MV-4-11 (cell line): ENCODE data around the gene CR1L.
"Not testable (repeated sequence)": the region's sequence is repeated elsewhere in the genome, so short reads cannot be mapped to it uniquely, and the experiment has no call there.

Experiments
- DNase-seq: peaks from one replicate; lab custom pipeline; 2025; lab: John Stamatoyannopoulos, UW

CR1L gene

DNA sequence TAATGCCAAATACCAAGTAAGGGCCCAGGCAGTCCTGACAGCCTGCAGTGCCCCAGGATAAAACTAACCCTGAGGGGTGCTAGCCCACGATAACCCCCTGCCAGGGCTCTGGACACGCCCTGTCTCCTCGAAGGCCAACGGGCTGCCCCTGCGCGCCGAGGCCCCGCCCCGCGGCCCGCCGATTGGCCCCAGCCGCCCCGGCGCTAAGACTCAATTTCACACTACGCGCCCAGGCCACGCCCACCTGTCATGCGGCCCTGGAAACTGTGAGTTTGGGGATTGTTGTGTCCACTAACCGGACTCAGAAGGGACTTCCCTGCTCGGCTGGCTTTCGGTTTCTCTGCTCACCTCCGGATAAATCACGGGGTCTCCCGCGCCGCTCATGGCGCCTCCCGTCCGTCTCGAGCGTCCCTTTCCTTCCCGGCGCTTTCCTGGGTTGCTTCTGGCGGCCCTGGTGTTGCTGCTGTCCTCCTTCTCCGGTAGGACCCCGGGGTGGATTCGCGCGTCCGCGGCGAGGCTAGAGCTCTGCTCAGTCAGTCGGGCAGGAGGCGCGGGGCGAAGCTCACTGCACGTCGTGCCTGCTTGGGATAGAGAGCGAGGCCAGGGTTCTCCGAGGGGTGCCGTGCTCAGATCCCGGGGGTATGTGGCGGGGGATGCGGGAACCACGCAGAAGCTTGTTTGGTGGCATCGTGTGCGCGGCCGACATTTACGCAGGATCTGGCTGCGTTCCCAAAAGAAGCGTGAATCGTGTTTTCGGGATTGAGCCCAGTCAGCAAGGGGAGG is at the start of gene CR1L:
TSS of gene CR1L (plus strand) at position 282 of the 783 bp plus-strand sequence. CDS start at position 383, 101 bp downstream.
- no peak for DNase-seq

DNA sequence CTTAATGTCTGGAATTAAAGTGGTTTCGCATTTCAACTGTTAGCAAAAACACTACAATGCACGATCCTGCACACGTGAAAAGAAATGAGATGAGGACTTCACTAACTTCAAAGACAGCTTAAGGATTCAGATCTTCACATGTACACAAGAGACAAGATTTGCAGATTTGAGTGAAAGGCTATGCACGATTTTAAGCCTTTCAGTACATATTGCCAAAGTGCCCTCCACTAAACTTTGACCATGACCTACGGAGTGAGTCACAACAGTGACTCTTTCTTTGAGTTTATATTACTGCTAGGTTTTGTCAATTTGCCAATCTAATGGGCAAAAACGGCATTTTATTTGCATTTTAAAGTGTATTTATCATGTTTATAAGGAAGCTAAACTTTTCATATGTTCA is 41.2 kb upstream of the CR1L start:
- no peak for DNase-seq

DNA sequence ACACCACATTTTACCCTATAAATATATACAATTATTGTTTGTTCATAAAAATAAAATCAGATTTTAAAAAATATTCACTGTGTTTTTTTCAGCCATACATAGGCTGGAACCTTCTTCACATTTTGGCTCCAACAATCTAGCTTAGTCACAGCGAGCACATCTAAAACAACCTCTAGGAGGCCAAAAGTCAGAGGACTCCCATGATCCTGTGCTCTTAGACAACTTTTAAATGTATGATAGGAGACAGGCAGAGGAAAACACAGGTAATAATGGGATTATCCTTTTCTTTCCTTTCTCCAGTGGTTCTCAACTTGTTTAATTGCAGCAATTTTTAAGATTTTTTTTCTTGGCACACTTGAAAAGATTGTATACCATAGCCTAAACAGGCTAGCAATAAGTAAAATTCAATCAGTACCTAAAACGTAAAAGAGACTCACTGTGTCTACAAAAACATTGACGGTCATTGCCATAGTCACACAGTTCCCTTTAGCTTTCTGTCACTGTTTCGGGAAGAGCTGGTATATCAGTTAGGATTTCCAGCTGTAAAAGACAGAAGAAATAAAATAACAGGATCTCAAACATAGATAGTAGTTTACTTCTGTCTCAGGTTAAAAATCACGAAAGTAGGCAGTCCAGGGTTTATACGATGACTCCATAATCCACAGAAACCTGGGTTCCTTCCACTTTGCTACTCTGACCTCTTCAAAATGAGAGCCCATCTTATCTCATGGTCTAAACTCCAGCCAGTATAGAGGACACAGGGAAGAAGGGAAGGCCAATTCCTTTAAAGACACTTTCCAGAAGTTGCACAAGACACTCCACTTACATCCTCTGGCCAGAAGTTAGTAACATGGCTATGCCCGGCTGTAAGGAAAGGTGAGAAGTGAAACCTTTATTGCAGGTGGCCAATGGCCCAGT is 39.2 kb upstream of the CR1L start:
- no peak for DNase-seq

DNA sequence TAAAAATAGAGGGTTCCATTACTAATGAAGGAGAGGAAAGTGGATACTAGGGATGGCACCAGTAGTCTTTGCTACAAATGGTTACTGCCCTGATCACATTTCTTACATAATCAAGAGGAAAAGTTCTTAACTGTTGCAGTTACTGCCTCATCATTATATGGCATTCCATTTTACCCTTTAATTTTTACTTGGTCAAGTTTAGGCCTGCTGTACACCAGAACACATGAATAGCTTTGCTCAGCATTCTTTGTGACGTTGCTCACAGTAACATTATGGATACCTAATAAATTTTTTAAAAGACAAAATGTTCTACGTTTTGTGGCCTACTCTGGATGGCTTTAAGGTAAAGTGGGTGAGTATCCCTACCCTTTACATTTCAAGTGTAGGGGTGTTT is 38.6 kb upstream of the CR1L start:
- no peak for DNase-seq

- no peak for DNase-seq
Observed at GRCh38 chr1:207612762-207613161, 32.2 kb upstream of the CR1L start.

- peak; percentile 44 for DNase-seq
Observed at GRCh38 chr1:207619871-207620542, 24.9 kb upstream of the CR1L start.

DNA sequence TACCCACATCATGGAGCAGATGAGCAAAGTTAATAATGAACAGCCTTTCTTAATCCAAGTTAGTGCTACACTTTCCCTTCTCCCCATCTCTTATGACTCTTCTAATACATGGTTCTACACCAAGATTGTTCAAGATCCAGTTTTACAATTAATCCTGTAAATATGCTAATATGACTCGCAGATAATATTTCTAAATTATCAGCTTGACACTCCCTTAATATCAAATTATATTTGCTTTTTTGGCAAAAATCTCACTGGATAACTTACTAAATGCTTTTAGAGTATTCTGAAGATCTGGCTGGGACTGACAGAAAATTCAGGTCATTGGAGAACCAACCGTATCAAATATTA is 24.4 kb upstream of the CR1L start:
- no peak for DNase-seq

DNA sequence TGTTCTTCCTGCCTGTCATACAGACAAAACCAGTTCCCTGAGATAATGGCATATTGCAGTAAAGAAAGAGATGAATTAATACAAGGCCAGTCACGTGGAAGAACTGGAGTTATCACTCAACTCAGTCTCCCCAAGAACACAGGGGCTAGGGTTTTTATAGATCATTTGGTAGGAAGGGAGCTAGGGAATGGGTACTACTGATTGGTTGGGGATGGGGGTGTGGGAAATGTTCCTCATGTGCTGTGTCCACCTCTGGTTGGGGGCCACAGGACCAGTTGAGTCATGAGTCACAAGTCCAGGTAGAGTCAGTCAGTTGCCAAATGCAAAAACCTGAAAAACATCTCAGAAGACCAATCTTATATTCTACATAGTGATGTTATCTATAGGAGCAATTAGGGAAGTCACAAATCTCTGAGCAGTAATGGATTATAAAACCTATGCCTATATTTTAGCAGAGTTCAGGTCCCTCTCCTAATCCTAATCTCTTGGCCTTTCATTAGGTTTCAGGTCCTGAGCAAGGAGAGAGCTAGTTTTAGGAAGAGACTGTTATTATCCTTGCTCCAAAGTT is 19.3 kb upstream of the CR1L start:
- DNase-seq: not testable (repeated sequence)

DNA sequence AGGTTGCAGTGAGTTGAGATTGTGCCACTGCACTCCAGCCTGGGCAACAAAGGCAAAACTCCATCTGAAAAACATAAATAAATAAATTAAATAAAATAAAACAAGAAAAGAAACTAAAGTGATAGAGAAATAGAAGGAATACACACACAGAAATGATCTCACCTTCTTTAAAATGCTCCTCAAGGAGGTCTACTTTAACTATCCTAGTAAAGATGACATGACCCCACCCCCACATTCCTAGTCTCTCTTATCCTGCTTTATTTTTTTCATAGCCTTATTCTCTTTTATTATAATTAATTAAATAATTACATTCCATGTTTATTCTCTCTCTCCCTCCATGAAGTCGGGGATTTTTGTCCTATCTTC is 18.0 kb upstream of the CR1L start:
- no peak for DNase-seq

GRCh38 chr1:207627496-207627895 is 17.4 kb upstream of the CR1L start:
- DNase-seq: no peak

DNA sequence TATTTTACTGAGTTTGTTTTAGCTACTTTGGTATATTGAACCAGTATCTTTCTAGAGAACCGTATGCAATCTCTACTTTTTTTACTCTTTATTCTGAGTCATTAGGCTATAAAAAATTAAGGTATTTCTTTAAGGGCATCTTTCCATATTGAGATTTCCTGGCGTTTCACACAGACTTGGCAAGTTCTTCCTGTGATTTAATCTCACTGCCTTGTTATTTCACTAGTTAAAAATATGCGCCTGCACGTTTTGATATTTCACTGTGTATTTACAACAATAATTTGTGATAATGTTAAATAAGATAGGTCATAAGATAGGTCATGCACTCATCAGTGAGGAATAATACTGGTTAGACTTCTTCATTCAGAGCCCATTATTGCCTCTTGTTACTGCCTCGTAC is 16.2 kb upstream of the CR1L start:
- DNase-seq: no peak

DNA sequence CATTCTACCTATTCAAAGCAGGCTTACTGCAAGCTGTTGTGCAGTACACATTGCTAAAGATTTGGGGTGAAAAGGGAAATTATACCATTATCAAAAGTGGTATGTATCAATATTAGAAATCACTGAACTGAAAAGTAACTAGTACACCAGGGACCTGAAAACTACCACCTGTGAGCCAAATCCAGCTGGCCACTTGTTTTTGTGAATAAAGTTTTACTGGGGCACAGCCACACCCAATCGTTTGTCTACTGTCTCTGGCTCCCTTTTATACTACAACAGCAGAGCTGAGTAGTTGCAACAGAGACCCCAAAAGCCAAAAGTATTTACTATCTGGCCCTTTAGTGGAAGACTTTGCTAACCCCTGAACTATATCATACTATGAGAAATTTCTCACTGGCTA is 13.8 kb upstream of the CR1L start:
- DNase-seq: no peak

DNA sequence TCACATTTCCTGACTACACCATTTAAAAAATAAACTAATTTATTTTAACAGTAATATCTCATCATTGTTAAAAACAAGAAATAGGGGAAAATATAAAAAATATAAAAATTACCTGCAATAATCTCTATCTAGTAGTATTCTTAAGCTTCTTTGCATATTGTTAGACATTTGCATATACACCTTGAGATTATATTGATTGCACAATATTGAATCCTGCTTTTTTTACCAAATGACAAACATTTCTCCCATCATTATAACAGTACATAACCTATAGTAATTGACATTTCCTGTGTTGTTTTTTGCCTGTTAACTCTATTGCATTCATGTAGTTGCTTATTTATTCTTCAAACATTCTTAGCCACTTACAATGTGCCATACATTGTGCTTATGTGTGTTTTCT is 11.7 kb upstream of the CR1L start:
- no peak for DNase-seq

- not testable (repeated sequence) for DNase-seq
Observed at GRCh38 chr1:207633699-207634289, 11.1 kb upstream of the CR1L start.

- not testable (repeated sequence) for DNase-seq
Observed at GRCh38 chr1:207634293-207634692, 10.6 kb upstream of the CR1L start.

GRCh38 chr1:207635569-207636186 is 9.3 kb upstream of the CR1L start:
- peak; percentile 19 for DNase-seq

DNA sequence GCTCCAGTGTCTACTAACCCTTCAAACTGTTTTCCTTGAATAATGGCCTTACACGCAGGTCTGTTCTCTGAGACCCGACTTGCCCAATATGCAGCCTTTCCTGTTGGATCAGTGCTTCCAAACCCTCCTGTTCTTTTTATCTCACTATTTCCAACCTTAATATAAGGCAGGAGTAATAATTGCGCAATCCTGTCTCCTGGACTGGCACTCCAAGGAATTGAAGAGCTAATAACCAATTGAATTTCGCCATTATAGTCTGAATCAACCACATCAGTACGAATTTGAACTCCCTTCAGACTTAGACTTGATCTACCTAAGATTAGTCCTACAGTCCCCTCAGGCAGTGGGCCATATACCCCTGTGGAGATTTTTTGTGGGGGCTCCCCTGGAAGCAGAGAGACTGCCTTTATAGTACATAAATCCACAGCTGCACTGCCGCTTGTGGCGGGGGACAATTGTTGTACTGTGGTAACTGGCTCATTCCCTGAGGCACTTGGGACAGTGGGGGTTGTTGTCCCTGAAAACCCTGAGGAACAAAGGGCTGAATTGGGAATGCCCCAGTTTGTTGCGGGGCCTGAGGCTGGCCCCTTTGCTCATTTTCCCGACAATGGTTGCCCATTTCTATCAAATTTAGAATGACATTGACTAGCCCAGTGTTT is 6.3 kb upstream of the CR1L start:
- DNase-seq: not testable (repeated sequence)

DNA sequence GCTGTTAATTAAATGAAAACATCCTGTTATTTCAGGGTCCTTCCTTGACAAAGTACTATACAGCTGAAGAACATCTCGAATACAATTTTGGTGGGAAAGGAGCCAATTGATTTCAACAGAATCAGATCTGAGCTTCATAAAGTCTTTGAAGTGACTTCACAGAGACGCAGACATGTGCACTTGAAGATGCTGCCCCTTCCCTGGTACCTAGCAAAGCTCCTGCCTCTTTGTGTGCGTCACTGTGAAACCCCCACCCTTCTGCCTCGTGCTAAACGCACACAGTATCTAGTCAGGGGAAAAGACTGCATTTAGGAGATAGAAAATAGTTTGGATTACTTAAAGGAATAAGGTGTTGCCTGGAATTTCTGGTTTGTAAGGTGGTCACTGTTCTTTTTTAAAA is 5.6 kb upstream of the CR1L start:
- not testable (repeated sequence) for DNase-seq

DNA sequence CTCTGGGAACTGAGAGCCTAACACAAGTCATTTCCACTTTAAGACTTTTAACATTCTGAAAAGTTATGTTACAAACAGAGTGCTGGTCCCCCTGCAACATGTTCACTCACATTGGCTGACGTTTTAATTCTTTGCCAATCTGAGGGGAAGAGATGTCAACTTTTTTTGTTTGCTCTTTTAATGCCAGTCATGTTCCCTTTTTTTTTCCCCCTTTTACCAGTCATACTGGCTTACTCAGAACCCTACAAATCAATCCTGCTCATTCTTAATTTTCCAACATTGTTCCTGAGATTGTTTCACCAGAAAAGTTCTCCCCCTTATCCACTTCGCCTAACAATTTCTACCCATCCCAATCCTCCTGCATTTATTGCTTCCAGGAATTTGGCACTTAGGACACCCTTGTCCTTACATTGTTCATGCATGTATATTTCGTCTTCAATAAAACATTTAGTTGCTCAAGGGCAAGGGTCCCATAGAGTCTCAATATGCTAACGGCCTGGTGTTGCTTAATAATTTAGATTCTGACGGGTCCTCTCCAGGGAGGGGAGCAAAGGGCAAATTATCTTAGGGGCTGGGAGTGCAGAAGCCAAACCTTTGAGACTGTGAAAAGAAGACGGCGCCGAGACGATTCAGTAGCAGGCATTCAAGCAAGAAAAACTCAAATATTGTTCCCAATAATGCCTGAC is 624 bp upstream of the CR1L start:
- DNase-seq: no peak

GRCh38 chr1:207645635-207646081 is 725 bp downstream of the CR1L start:
- DNase-seq: no peak
